Breast epithelium (tissue), 4 donors: ENCODE measurements around the gene SELPLG. TPM values are rescaled to one million over a fixed set of nuclear protein-coding genes. Genes with fewer than 3 reads are reported as not detected.
"Not testable (repeated sequence)": the region's sequence is repeated elsewhere in the genome, so short reads cannot be mapped to it uniquely, and the experiment has no call there.

Experiments
- DNase-seq, 2 donors: peaks; one replicate each; pipeline ENCODE4 v3.0.0-alpha.2; 2019; ENCODE audit warnings: low spot score in 2 of 2
- H3K27ac ChIP-seq, 2 donors: fragments of 200-600 bp; sonication (generic) in 1 of 2; one replicate each; pipeline ENCODE4 v1.5.1; 2016 to 2019; ENCODE audit warnings: mild to moderate bottlenecking in 1 of 2
- H3K27me3 ChIP-seq, 2 donors: fragments of 200-600 bp; sonication (generic) in 1 of 2; one replicate each; pipeline versions ENCODE4 v1.5.1 to v1.6.0; 2017 to 2019; ENCODE audit warnings: control low read depth in 1 of 2, mild to moderate bottlenecking in 1 of 2
- H3K36me3 ChIP-seq: fragments of 200-600 bp; one replicate; pipeline ENCODE4 v1.5.1; 2019
- H3K4me1 ChIP-seq, 2 donors: fragments of 200-600 bp; sonication (generic); one replicate each; pipeline ENCODE4 v1.5.1; 2016 to 2019; ENCODE audit warnings: control low read depth in 1 of 2
- H3K4me3 ChIP-seq, 3 donors: fragments of 200-600 bp; sonication (generic); 1 replicate in 2 of 3; 2 replicates in 1 of 3; pipeline ENCODE4 v1.5.1; 2016 to 2019; ENCODE audit warnings: mild to moderate bottlenecking in 3 of 3, moderate library complexity in 2 of 3
- H3K9me3 ChIP-seq, 2 donors: fragments of 200-600 bp; sonication (generic) in 1 of 2; one replicate each; pipeline ENCODE4 v1.5.1; 2016 to 2019; ENCODE audit warnings: control low read depth in 1 of 2
- CTCF ChIP-seq, 3 donors: fragments of 450-650 bp; IDR thresholded peaks; one replicate each; pipeline ENCODE4 v1.5.1; 2016 to 2017; ENCODE audit warnings: antibody characterized with exemption in 3 of 3, mild to moderate bottlenecking in 3 of 3, moderate library complexity in 3 of 3
- POLR2A ChIP-seq: fragments of 450-650 bp; IDR thresholded peaks from one replicate; pipeline ENCODE4 v1.6.1; 2016; ENCODE audit warnings: antibody characterized with exemption, mild to moderate bottlenecking, moderate library complexity
- POLR2AphosphoS5 ChIP-seq, 3 donors: sonication (generic); formaldehyde crosslinking; IDR thresholded peaks; one replicate each; pipeline ENCODE4 v1.6.1; 2017; ENCODE audit warnings: antibody characterized with exemption in 3 of 3
- intact Hi-C: fragments of 100-400 bp; cut with DNase I; formaldehyde crosslinking; loops from one replicate; pipeline ENCODE4 v1.15.1; 2023; ENCODE audit warnings: low total_unique reads
- total RNA-seq, 3 donors: library from RNA; depleted of rRNA; stranded (reverse); fragments of >200 nt; gene quantifications; one replicate each; pipeline ENCODE4 v1.1.0, GENCODE V29; 2016

SELPLG gene
- total RNA-seq, 3 donors from 2014 or later: 5.2 to 16.6 (median 6.7) TPM

GRCh38 chr12:108664338-108665258 lies 30.9 kb upstream of the SELPLG start:
- H3K27me3 ChIP-seq: no peaks in the 10 kb centered on the region
- intact Hi-C loops: loop anchor here (10.0 kb wide), 1 partner anchor 140 kb away; no protein-coding TSS in a partner anchor
- H3K9me3 ChIP-seq: no peaks in the 10 kb centered on the region
- peak overlapping the region in 1 of 3 donors; percentile 26 for H3K4me3 ChIP-seq
- H3K27ac ChIP-seq: peak overlapping the region; percentile 83 to 88
- H3K4me1 ChIP-seq: peaks cover 0 to 4% of the 10 kb centered on the region in 2 donors
- TF ChIP-seq POLR2A (no peak), POLR2AphosphoS5 (IDR thresholded peaks at IDR 0.05) (peak; percentile 53 to 83 (median 80)), CTCF (IDR thresholded peaks at IDR 0.05) (peak; percentile 95 to 98 (median 97))
- no peaks in the 10 kb centered on the region for H3K36me3 ChIP-seq
- peak; percentile 73 to 88 for DNase-seq

- no peak for TF ChIP-seq POLR2AphosphoS5 (IDR thresholded peaks at IDR 0.05)
- no peak for TF ChIP-seq POLR2A
- no peak for TF ChIP-seq CTCF (IDR thresholded peaks at IDR 0.05)
- Histone ChIP-seq H3K4me1 (no peaks in the 10 kb centered on the region), H3K27ac (peak overlapping the region; percentile 83 to 88), H3K9me3 (no peaks in the 10 kb centered on the region), H3K36me3 (no peaks in the 10 kb centered on the region), H3K27me3 (no peaks in the 10 kb centered on the region), H3K4me3 (no peak overlapping the region)
- no peak for DNase-seq
- intact Hi-C loops: loop anchor here (10.0 kb wide), 1 partner anchor 141 kb away; no protein-coding TSS in a partner anchor
Observed at GRCh38 chr12:108663324-108664015, 29.8 kb upstream of the SELPLG start.

GRCh38 chr12:108658115-108658514 lies 24.4 kb upstream of the SELPLG start:
- H3K27me3 ChIP-seq, H3K4me3 ChIP-seq, H3K36me3 ChIP-seq, H3K4me1 ChIP-seq, DNase-seq, H3K27ac ChIP-seq, intact Hi-C loops, H3K9me3 ChIP-seq: not testable (repeated sequence)

- TF ChIP-seq POLR2AphosphoS5 (IDR thresholded peaks at IDR 0.05) (no peak), CTCF (IDR thresholded peaks at IDR 0.05) (no peak), POLR2A (no peak)
- no peak for DNase-seq
- Histone ChIP-seq H3K4me1 (no peaks in the 10 kb centered on the region), H3K36me3 (peaks cover 5% of the 10 kb centered on the region), H3K9me3 (no peaks in the 10 kb centered on the region), H3K27ac (no peak overlapping the region), H3K27me3 (no peaks in the 10 kb centered on the region), H3K4me3 (no peak overlapping the region)
- intact Hi-C loops: no loop called here
Observed at GRCh38 chr12:108657130-108657745, 23.5 kb upstream of the SELPLG start.

- intact Hi-C loops, H3K4me1 ChIP-seq, H3K4me3 ChIP-seq, H3K36me3 ChIP-seq, H3K9me3 ChIP-seq, DNase-seq, H3K27me3 ChIP-seq, H3K27ac ChIP-seq: not testable (repeated sequence)
Observed at GRCh38 chr12:108656247-108656646, 22.6 kb upstream of the SELPLG start.

GRCh38 chr12:108655812-108656175 lies 22.1 kb upstream of the SELPLG start:
- H3K9me3 ChIP-seq, H3K27me3 ChIP-seq, H3K4me1 ChIP-seq, H3K27ac ChIP-seq, H3K36me3 ChIP-seq, intact Hi-C loops, H3K4me3 ChIP-seq, DNase-seq: not testable (repeated sequence)

- H3K4me3 ChIP-seq, intact Hi-C loops, H3K36me3 ChIP-seq, H3K4me1 ChIP-seq, H3K27me3 ChIP-seq, DNase-seq, H3K27ac ChIP-seq, H3K9me3 ChIP-seq: not testable (repeated sequence)
Observed at GRCh38 chr12:108654622-108655021, 20.9 kb upstream of the SELPLG start.
